SK-N-SH treated with all-trans-retinoic acid at 6 μM for 48 hours (cell line): ENCODE measurements around the gene TMEM132A.

Source experiments
- BACH2 ChIP-seq: fragments of 250-450 bp; sonication (Bioruptor Pico); IDR thresholded peaks from 2 replicates; pipeline ENCODE4 v1.9.0; 2021; ENCODE audit warnings: mild to moderate bottlenecking, borderline replicate concordance
- ISL1 ChIP-seq: fragments of 250-450 bp; sonication (Bioruptor Pico); IDR thresholded peaks from 2 replicates; pipeline ENCODE4 v2.1.2; 2022; ENCODE audit warnings: mild to moderate bottlenecking, moderate library complexity
- PATZ1 ChIP-seq: fragments of 250-450 bp; sonication (Bioruptor Pico); IDR thresholded peaks from 2 replicates; pipeline ENCODE4 v1.8.0; 2020; ENCODE audit warnings: mild to moderate bottlenecking, moderate library complexity, borderline replicate concordance
- PPARA ChIP-seq: fragments of 250-450 bp; sonication (Bioruptor Pico); IDR thresholded peaks from 2 replicates; pipeline ENCODE4 v1.5.0; 2020; ENCODE audit warnings: mild to moderate bottlenecking, borderline replicate concordance
- RARB ChIP-seq: fragments of 250-450 bp; sonication (Bioruptor Pico); IDR thresholded peaks from 2 replicates; pipeline ENCODE4 v1.8.0; 2021; ENCODE audit warnings: mild to moderate bottlenecking, moderate library complexity
- SNAI2 ChIP-seq: fragments of 250-450 bp; sonication (Bioruptor Pico); IDR thresholded peaks from 2 replicates; pipeline ENCODE4 v1.5.0; 2020; ENCODE audit warnings: mild to moderate bottlenecking, moderate library complexity
- TCF4 ChIP-seq: fragments of 250-450 bp; sonication (Bioruptor Pico); IDR thresholded peaks from 2 replicates; pipeline ENCODE4 v1.8.0; 2021; ENCODE audit warnings: mild to moderate bottlenecking, moderate library complexity, borderline replicate concordance
- TOX ChIP-seq: fragments of 250-450 bp; sonication (Bioruptor Pico); IDR thresholded peaks from 2 replicates; pipeline ENCODE4 v1.8.0; 2021; ENCODE audit warnings: mild to moderate bottlenecking, moderate library complexity, borderline replicate concordance
- ZC3H10 ChIP-seq: fragments of 250-450 bp; sonication (Bioruptor Pico); IDR thresholded peaks from 2 replicates; pipeline ENCODE4 v1.5.1; 2021; ENCODE audit warnings: mild to moderate bottlenecking, moderate library complexity
- ZFP3 ChIP-seq: fragments of 250-450 bp; sonication (Bioruptor Pico); IDR thresholded peaks from 2 replicates; pipeline ENCODE4 v1.5.0; 2020; ENCODE audit warnings: mild to moderate bottlenecking, moderate library complexity
- ZFP30 ChIP-seq: fragments of 450-650 bp; formaldehyde crosslinking; IDR thresholded peaks from 2 replicates; pipeline ENCODE4 v1.5.0; 2022; ENCODE audit warnings: mild to moderate bottlenecking, moderate library complexity
- ZNF565 ChIP-seq: fragments of 450-650 bp; formaldehyde crosslinking; conservative IDR thresholded peaks from 2 replicates; pipeline ENCODE4 v1.5.0; 2020; ENCODE audit warnings: low read depth, mild to moderate bottlenecking, moderate library complexity
- ZNF8 ChIP-seq: fragments of 450-650 bp; formaldehyde crosslinking; IDR thresholded peaks from 2 replicates; pipeline ENCODE4 v1.5.0; 2020; ENCODE audit warnings: mild to moderate bottlenecking, moderate library complexity

- TF ChIP-seq ZC3H10 (CRISPR knock-in tag) (no peak), ZNF8 (CRISPR knock-in tag) (no peak), ZNF565 (no peak), ZFP3 (CRISPR knock-in tag) (no peak), BACH2 (CRISPR knock-in tag) (no peak), ZFP30 (CRISPR knock-in tag) (no peak), RARB (CRISPR knock-in tag) (no peak), TCF4 (no peak), SNAI2 (CRISPR knock-in tag) (no peak), PPARA (CRISPR knock-in tag) (no peak), ISL1 (CRISPR knock-in tag) (no peak), TOX (CRISPR knock-in tag) (no peak), PATZ1 (CRISPR knock-in tag) (no peak)
These were observed 9.5 kb upstream of the TMEM132A start for GRCh38 chr11:60914633-60915247.
